SJSA1 (cell line): ENCODE results near the gene IGHMBP2. TPM values are rescaled to one million over a fixed set of nuclear protein-coding genes. Genes with fewer than 3 reads are reported as not detected.

Source experiments
- DNase-seq, 2 experiments: peaks; one replicate each; pipeline ENCODE4 v3.0.0-alpha.2; 2015 to 2020; ENCODE audit warnings: low spot score in 2 of 2, low read depth in 1 of 2
- H3K27ac ChIP-seq: fragments of 250-450 bp; sonication (Bioruptor Pico); 2 replicates; pipeline ENCODE4 v1.5.1; 2020; ENCODE audit warnings: mild to moderate bottlenecking, moderate library complexity
- H3K27me3 ChIP-seq: fragments of 250-450 bp; sonication (Bioruptor Pico); replicated peaks from 2 replicates; pipeline ENCODE4 v1.5.1; 2020; ENCODE audit warnings: mild to moderate bottlenecking, moderate library complexity
- H3K36me3 ChIP-seq: fragments of 250-450 bp; sonication (Bioruptor Pico); 2 replicates; pipeline ENCODE4 v1.5.1; 2020; ENCODE audit warnings: mild to moderate bottlenecking
- H3K4me1 ChIP-seq: fragments of 250-450 bp; sonication (Bioruptor Pico); replicated peaks from 2 replicates; pipeline ENCODE4 v1.6.1; 2021; ENCODE audit warnings: mild to moderate bottlenecking
- H3K4me3 ChIP-seq: fragments of 250-450 bp; sonication (Bioruptor Pico); 2 replicates; pipeline ENCODE4 v1.5.1; 2020; ENCODE audit warnings: mild to moderate bottlenecking
- H3K9me3 ChIP-seq: fragments of 250-450 bp; sonication (Bioruptor Pico); replicated peaks from 2 replicates; pipeline ENCODE4 v1.5.1; 2020; ENCODE audit warnings: mild to moderate bottlenecking
- total RNA-seq: library from RNA; depleted of rRNA; stranded (reverse); fragments of >200 nt; shearing (Covaris generic); gene quantifications from 2 replicates; pipeline ENCODE4 v1.2.3, GENCODE V29; 2014

IGHMBP2 gene
- total RNA-seq, 1 experiment from 2014 or later, result 16.4 TPM

- DNase-seq, result no peak
- no peak overlapping the region for H3K27ac ChIP-seq
- peaks cover 63% of the 10 kb centered on the region for H3K36me3 ChIP-seq
- H3K9me3 ChIP-seq, result no peaks in the 10 kb centered on the region
- peaks cover 16% of the 10 kb centered on the region for H3K4me1 ChIP-seq
- H3K4me3 ChIP-seq, result no peak overlapping the region
- no peaks in the 10 kb centered on the region for H3K27me3 ChIP-seq
Observed at GRCh38 chr11:68900835-68901381, 2.8 kb upstream of the IGHMBP2 start.

- peak overlapping the region; percentile 53 for H3K27ac ChIP-seq
- peaks cover 16% of the 10 kb centered on the region for H3K4me1 ChIP-seq
- H3K36me3 ChIP-seq, result peaks cover 53% of the 10 kb centered on the region
- DNase-seq, result no peak
- no peaks in the 10 kb centered on the region for H3K27me3 ChIP-seq
- no peaks in the 10 kb centered on the region for H3K9me3 ChIP-seq
- H3K4me3 ChIP-seq, result peak overlapping the region; percentile 80
Observed at GRCh38 chr11:68904248-68904847, 657 bp downstream of the IGHMBP2 start.

DNA sequence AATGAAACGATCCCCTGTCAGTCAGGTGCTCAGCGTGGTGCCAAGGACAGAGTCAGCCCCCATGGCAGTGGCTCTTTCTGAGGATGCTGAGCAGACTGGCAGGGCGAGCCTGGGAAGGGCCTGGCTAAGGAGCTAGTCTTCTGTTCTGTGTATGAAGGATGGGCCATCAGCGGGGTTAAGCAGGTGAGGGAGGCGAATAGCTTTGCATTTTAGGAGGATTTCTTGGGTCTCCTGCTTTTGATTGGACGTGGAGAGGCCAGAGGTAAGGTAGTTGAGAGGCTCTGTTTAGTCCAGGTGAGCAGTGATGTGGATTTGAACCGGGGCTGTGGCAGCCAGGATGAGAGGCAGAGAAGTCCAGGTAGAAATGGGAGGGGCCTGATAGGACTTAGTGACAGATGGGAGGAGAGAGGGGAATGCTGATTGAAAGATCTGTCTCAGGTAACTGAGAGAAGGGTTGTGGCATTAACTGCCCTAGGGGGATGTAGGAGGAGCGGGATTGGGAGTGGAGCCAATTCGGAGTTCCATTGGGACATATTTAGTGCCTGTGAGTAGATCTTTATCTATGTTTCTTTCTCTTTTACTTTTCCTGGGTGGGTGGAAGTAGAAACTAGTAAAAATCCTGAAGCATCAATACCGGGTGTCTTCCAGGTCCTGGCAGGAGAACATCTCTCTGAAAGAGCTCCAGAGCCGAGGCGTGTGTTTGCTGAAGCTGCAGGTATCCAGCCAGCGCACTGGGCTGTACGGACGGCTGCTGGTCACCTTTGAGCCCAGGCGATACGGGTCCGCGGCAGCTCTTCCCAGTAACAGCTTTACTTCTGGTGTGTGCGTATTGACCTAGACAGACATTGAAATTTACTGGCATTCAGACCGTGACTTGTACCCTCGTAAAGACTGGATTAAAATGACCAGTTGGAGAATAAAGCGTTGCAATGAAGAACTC lies 2.0 kb downstream of the IGHMBP2 start:
- Histone ChIP-seq H3K27ac (no peak overlapping the region), H3K4me1 (peaks cover 16% of the 10 kb centered on the region), H3K4me3 (no peak overlapping the region), H3K36me3 (peaks cover 52% of the 10 kb centered on the region), H3K9me3 (no peaks in the 10 kb centered on the region), H3K27me3 (no peaks in the 10 kb centered on the region)
- no peak for DNase-seq

DNA sequence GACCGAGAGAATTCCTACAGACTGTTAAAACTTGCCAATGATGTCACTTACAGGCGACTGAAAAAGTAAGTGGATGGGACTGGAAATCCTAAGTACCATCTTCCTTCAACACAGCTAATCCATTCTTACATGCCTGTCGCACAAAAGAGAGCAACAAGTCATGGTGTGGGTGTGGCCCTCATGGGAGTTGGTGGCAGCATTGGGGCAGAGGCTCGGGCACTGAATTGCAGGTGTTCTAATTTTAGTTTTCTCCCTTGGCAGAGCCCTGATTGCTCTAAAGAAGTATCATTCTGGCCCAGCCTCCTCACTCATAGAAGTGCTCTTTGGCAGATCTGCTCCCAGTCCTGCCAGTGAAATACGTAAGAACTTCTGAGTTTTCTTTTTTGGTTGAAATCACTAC lies 4.6 kb downstream of the IGHMBP2 start:
- no peaks in the 10 kb centered on the region for H3K9me3 ChIP-seq
- no peak overlapping the region for H3K27ac ChIP-seq
- no peaks in the 10 kb centered on the region for H3K27me3 ChIP-seq
- DNase-seq, result no peak
- H3K4me3 ChIP-seq, result no peak overlapping the region
- peaks cover 71% of the 10 kb centered on the region for H3K36me3 ChIP-seq
- H3K4me1 ChIP-seq, result peaks cover 8% of the 10 kb centered on the region

DNA sequence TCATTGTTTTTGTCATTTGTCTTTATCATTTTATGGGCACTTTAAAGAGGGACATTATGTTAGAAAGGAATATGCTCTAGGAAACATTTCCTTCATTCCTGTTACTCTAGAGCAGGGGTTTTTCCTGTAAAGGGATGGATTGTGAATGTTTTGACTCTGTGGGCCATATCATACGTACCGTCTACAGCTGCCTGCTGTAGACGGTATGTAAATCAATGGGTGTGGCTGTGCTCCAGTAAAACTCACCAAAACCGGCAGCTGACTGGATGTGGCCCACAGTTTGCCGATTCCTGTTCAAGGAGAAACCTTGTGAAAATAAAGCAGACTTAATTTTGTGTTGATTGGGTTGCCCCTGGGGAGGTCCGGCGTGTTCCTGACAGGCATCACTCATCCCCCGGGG lies 7.3 kb downstream of the IGHMBP2 start:
- no peak overlapping the region for H3K4me3 ChIP-seq
- no peaks in the 10 kb centered on the region for H3K27me3 ChIP-seq
- H3K9me3 ChIP-seq, result no peaks in the 10 kb centered on the region
- no peak for DNase-seq
- no peak overlapping the region for H3K27ac ChIP-seq
- H3K4me1 ChIP-seq, result no peaks in the 10 kb centered on the region
- peaks cover 84% of the 10 kb centered on the region for H3K36me3 ChIP-seq

DNA sequence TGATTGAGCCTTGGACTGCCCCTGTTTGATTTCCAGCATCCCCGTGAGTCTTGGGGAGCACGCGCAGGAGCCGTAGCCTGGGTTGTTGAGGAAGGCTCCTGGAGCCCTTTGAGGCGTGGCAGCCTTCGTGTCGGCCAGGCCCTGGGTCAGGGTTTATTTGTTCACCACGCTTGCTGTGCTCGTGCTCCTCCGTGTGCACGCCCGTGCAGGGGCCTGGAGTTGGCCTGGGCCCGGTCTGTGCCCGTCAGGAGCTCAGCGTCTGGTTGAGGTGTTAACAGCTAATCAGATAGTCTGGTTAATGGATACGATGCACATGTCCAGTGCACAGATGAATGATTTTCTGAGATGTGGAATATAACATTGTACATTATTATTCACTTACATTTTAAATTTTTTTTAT lies 8.0 kb downstream of the IGHMBP2 start:
- no peak overlapping the region for H3K27ac ChIP-seq
- H3K4me3 ChIP-seq, result no peak overlapping the region
- no peaks in the 10 kb centered on the region for H3K27me3 ChIP-seq
- peaks cover 87% of the 10 kb centered on the region for H3K36me3 ChIP-seq
- no peaks in the 10 kb centered on the region for H3K4me1 ChIP-seq
- no peaks in the 10 kb centered on the region for H3K9me3 ChIP-seq
- DNase-seq, result no peak

GRCh38 chr11:68912254-68912653 lies 8.6 kb downstream of the IGHMBP2 start:
- H3K27me3 ChIP-seq, result no peaks in the 10 kb centered on the region
- DNase-seq, result no peak
- no peaks in the 10 kb centered on the region for H3K9me3 ChIP-seq
- no peak overlapping the region for H3K4me3 ChIP-seq
- no peaks in the 10 kb centered on the region for H3K4me1 ChIP-seq
- H3K36me3 ChIP-seq, result peaks cover 85% of the 10 kb centered on the region
- H3K27ac ChIP-seq, result no peak overlapping the region

DNA sequence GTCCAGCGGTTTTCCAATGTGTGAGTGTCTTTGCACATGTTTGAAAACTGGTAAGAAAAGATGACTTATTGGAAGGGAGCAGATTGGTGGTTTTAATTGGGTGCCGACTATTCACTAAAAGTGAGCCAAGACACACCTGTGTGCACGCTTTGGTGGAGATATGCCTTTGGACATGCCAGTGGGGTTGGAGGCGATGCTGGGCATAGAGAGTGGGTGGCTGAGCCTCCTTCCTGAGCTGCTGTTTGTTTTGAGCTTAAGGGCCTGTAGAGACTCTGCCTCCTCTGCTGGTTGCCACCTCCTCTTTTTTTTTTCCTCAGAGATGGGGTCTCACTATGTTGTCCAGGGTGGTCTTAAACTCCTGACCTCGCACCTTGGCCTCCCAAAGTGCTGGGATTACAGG lies 9.5 kb downstream of the IGHMBP2 start:
- no peaks in the 10 kb centered on the region for H3K27me3 ChIP-seq
- H3K36me3 ChIP-seq, result peaks cover 87% of the 10 kb centered on the region
- no peak for DNase-seq
- no peaks in the 10 kb centered on the region for H3K9me3 ChIP-seq
- H3K4me1 ChIP-seq, result no peaks in the 10 kb centered on the region
- H3K27ac ChIP-seq, result no peak overlapping the region
- H3K4me3 ChIP-seq, result no peak overlapping the region

DNA sequence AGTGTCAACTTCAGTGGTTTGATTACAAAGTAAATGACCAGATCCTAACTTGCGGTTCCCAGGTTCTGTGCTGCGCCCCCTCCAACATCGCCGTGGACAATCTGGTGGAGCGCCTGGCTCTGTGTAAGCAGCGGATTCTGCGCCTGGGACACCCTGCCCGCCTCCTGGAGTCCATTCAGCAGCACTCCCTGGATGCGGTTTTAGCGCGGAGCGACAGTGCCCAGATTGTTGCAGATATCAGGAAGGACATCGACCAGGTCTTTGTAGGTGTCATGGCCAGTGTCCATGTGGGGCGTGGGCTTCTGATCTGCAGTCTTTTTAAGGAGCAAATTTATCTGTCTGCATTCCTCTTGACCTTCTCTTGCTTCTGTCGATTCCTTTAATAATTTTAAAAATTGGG lies 11.1 kb downstream of the IGHMBP2 start:
- H3K27ac ChIP-seq, result no peak overlapping the region
- no peaks in the 10 kb centered on the region for H3K9me3 ChIP-seq
- no peaks in the 10 kb centered on the region for H3K27me3 ChIP-seq
- H3K4me3 ChIP-seq, result no peak overlapping the region
- DNase-seq, result no peak
- H3K4me1 ChIP-seq, result no peaks in the 10 kb centered on the region
- H3K36me3 ChIP-seq, result peaks cover 89% of the 10 kb centered on the region

DNA sequence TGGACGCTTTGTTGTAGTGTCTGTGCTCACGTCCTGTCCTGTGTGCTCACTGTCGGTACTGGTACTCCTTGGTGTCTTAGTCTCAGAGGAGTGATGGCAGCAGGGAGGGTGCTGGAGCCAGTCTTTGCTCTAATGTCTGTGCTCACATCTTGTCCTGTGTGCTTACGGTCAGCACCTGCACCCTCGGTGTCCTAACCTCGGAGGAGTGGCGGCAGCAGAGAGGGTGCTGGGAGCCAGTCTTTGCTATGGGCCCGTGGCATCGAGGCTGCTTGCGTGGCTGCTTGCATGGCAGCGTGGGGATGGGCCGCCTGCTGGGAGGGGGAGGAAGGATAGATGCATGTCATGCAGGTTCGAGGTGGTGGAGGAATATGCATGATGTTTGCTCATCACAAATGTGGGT lies 12.7 kb downstream of the IGHMBP2 start:
- peaks cover 86% of the 10 kb centered on the region for H3K36me3 ChIP-seq

GRCh38 chr11:68923614-68924013 lies 19.9 kb downstream of the IGHMBP2 start:
- Histone ChIP-seq H3K27me3 (no peaks in the 10 kb centered on the region), H3K27ac (no peak overlapping the region), H3K4me3 (no peak overlapping the region), H3K36me3 (peaks cover 96% of the 10 kb centered on the region), H3K9me3 (peaks cover 29% of the 10 kb centered on the region), H3K4me1 (no peaks in the 10 kb centered on the region)
- DNase-seq, result no peak

More for the DNA sequence above, 12.7 kb downstream of the IGHMBP2 start:
- Histone ChIP-seq H3K27me3 (no peaks in the 10 kb centered on the region), H3K27ac (no peak overlapping the region), H3K4me1 (no peaks in the 10 kb centered on the region), H3K4me3 (no peak overlapping the region), H3K9me3 (no peaks in the 10 kb centered on the region)
- DNase-seq, result no peak

DNA sequence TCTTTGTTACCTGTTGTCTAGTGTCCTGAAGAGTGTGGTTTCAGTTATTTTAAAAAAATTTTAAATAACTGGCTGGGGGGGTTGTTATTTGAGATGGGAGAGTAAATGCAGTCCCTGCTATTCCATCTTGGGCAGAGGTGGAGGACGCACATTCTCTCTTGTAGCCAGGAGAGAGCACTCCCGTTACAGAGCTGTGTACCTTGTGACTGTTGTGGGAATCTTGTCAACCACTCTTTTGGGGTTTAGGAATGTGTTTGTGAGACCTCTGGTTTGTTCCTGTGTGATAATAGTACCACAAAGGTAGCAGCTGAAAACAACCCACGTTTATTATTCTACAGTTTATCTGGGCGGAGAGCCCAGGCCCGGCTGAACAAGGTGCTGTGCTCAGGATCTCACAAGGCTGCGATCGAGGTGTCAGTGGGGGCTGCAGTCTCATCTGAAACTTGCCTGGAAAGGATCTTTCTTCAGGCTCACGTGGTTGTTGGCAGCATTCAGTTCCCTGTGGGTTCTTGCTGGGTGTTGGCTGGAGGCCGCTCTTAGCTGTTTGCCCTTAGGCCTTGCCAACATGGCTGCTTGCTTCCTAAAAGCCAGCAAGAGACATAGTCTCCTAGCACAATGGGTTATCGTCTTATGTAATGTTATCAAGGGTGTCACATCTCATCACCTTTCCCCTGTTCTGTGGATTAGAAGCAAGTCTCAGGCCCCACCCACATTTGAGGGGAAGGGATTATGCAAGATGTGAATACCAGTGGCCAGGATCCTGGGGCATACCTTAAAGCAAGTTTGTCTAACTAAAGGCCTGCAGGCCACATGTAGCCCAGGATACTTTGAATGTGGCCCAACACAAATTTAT lies 20.6 kb downstream of the IGHMBP2 start:
- no peak for DNase-seq
- Histone ChIP-seq H3K36me3 (peaks cover 97% of the 10 kb centered on the region), H3K27me3 (no peaks in the 10 kb centered on the region), H3K27ac (no peak overlapping the region), H3K4me3 (no peak overlapping the region), H3K9me3 (peaks cover 29% of the 10 kb centered on the region), H3K4me1 (no peaks in the 10 kb centered on the region)

- Histone ChIP-seq H3K36me3 (peaks cover 95% of the 10 kb centered on the region), H3K27ac (no peak overlapping the region), H3K9me3 (peaks cover 29% of the 10 kb centered on the region), H3K27me3 (no peaks in the 10 kb centered on the region), H3K4me3 (no peak overlapping the region), H3K4me1 (no peaks in the 10 kb centered on the region)
- no peak for DNase-seq
Observed at GRCh38 chr11:68925611-68926010, 21.9 kb downstream of the IGHMBP2 start.
